PC-9 (cell line): ENCODE data around the gene EDC3. TPM values are rescaled to one million over a fixed set of nuclear protein-coding genes. Genes with fewer than 3 reads are reported as not detected.

Experiments used
- BruUV-seq: library from RNA; stranded (reverse); fragments of 400-500 nt; replicated peaks from 2 replicates; lab custom pipeline; 2021; lab: Mats Ljungman, UMichigan
- CTCF ChIA-PET: fragments of 300-600 bp; sonication (Branson Sonifier 250); formaldehyde crosslinking; loops from one replicate; lab custom pipeline; 2022; ENCODE audit warnings: antibody characterized with exemption; lab: Charles Lee
- POLR2A ChIA-PET: fragments of 300-600 bp; sonication (Branson Sonifier 250); formaldehyde crosslinking; loops from one replicate; lab custom pipeline; 2022; ENCODE audit warnings: antibody characterized with exemption; ENCODE audit not compliant: unreplicated experiment; lab: Charles Lee
- DNase-seq, 2 experiments: peaks; one replicate each; pipeline versions ENCODE4 v3.0.0 to v3.0.0-alpha.2; 2015 to 2022; ENCODE audit warnings: mixed read lengths in 1 of 2
- H2AFZ ChIP-seq: fragments of 200-600 bp; sonication (generic); 2 replicates; pipeline ENCODE4 v1.8.1; 2017; ENCODE audit warnings: antibody characterized with exemption
- H3F3A ChIP-seq: fragments of 200-600 bp; sonication (generic); 2 replicates; pipeline ENCODE4 v1.8.1; 2017; ENCODE audit warnings: antibody characterized with exemption, mild to moderate bottlenecking, low read depth; ENCODE audit not compliant: insufficient read depth
- H3K27ac ChIP-seq: fragments of 200-600 bp; sonication (generic); 2 replicates; pipeline ENCODE4 v1.6.1; 2016; ENCODE audit warnings: mixed run types
- H3K27me3 ChIP-seq: fragments of 200-600 bp; sonication (generic); 2 replicates; pipeline ENCODE4 v1.6.1; 2016; ENCODE audit warnings: low read depth, mixed run types; ENCODE audit not compliant: insufficient read depth
- H3K36me3 ChIP-seq: fragments of 200-600 bp; sonication (generic); 2 replicates; pipeline ENCODE4 v1.6.1; 2016; ENCODE audit warnings: low read depth, mixed run types
- H3K4me1 ChIP-seq: fragments of 200-600 bp; sonication (generic); replicated peaks from 2 replicates; pipeline ENCODE4 v1.6.1; 2016; ENCODE audit warnings: mixed run types; ENCODE audit not compliant: insufficient read depth
- H3K4me2 ChIP-seq: fragments of 200-600 bp; sonication (generic); 2 replicates; pipeline ENCODE4 v1.6.1; 2017; ENCODE audit warnings: mixed run types
- H3K4me3 ChIP-seq: fragments of 200-600 bp; sonication (generic); 2 replicates; pipeline ENCODE4 v1.6.1; 2016; ENCODE audit warnings: mixed run types
- H3K79me2 ChIP-seq: fragments of 200-600 bp; sonication (generic); 2 replicates; pipeline ENCODE4 v1.6.1; 2017; ENCODE audit warnings: low read depth, mixed run types
- H3K9me2 ChIP-seq: fragments of 200-600 bp; sonication (generic); 2 replicates; pipeline ENCODE4 v1.8.1; 2017; ENCODE audit warnings: mild to moderate bottlenecking; ENCODE audit not compliant: insufficient read depth
- H3K9me3 ChIP-seq: fragments of 200-600 bp; sonication (generic); 2 replicates; pipeline ENCODE4 v1.8.1; 2016; ENCODE audit warnings: low read depth; ENCODE audit not compliant: insufficient read depth
- H4K20me1 ChIP-seq: fragments of 200-600 bp; sonication (generic); 2 replicates; pipeline ENCODE4 v1.8.1; 2017; ENCODE audit not compliant: insufficient read depth
- CTCF ChIP-seq: fragments of 200-600 bp; sonication (generic); conservative IDR thresholded peaks from 2 replicates; pipeline ENCODE4 v1.6.1; 2017; ENCODE audit warnings: mixed run types, antibody characterized with exemption, mild to moderate bottlenecking, moderate library complexity
- EZH2 ChIP-seq: fragments of 200-600 bp; sonication (generic); IDR thresholded peaks from 2 replicates; pipeline ENCODE4 v1.8.0; 2017; ENCODE audit warnings: antibody characterized with exemption, low read depth
- intact Hi-C: fragments of 100-400 bp; cut with micrococcal nuclease; formaldehyde crosslinking; loops from one replicate; pipeline ENCODE4 v1.10.0; 2022; ENCODE audit not compliant: unreplicated experiment
- total RNA-seq: library from RNA; stranded (reverse); gene quantifications from 2 replicates; pipeline ENCODE4 v1.2.3, GENCODE V29; 2021

The EDC3 gene
- total RNA-seq, 1 experiment from 2014 or later: 46.3 TPM

GRCh38 chr15:74710319-74711094 lies 14.7 kb upstream of the EDC3 start:
- H3F3A ChIP-seq: no peaks in the 10 kb centered on the region
- BruUV-seq: no TSS peak
- CTCF ChIA-PET: no interaction called here
- no peaks in the 10 kb centered on the region; the same call in 1 of the 2 replicates for H3K27me3 ChIP-seq
- H2AFZ ChIP-seq: no peak overlapping the region
- POLR2A ChIA-PET: no interaction called here
- H3K4me1 ChIP-seq: no peaks in the 10 kb centered on the region
- H3K9me2 ChIP-seq: 0 out of 2 replicates have a peak, but pooled peaks cover 5% of the 10 kb centered on the region
- no peaks in the 10 kb centered on the region for H3K36me3 ChIP-seq
- TF ChIP-seq CTCF (no peak), EZH2 (no peak)
- H3K79me2 ChIP-seq: no peaks in the 10 kb centered on the region
- no peaks in the 10 kb centered on the region for H3K9me3 ChIP-seq
- H3K4me3 ChIP-seq: no peak overlapping the region
- H4K20me1 ChIP-seq: no peaks in the 10 kb centered on the region
- no peak overlapping the region for H3K27ac ChIP-seq
- H3K4me2 ChIP-seq: no peak overlapping the region
- intact Hi-C loops: no loop called here
- no peak for DNase-seq

- no peak overlapping the region for H2AFZ ChIP-seq
- H3K4me1 ChIP-seq: no peaks in the 10 kb centered on the region
- ChIA-PET POLR2A (no interaction called here), CTCF (no interaction called here)
- DNase-seq: no peak
- no peaks in the 10 kb centered on the region; the same call in 1 of the 2 replicates for H3K27me3 ChIP-seq
- no peaks in the 10 kb centered on the region for H4K20me1 ChIP-seq
- no peaks in the 10 kb centered on the region for H3K36me3 ChIP-seq
- H3K9me2 ChIP-seq: 0 out of 2 replicates have a peak, but pooled peaks cover 5% of the 10 kb centered on the region
- no peaks in the 10 kb centered on the region for H3K79me2 ChIP-seq
- H3F3A ChIP-seq: no peaks in the 10 kb centered on the region
- no peak overlapping the region for H3K4me3 ChIP-seq
- no peaks in the 10 kb centered on the region for H3K9me3 ChIP-seq
- intact Hi-C loops: no loop called here
- H3K4me2 ChIP-seq: no peak overlapping the region
- H3K27ac ChIP-seq: no peak overlapping the region
- BruUV-seq: no TSS peak
- no peak for TF ChIP-seq EZH2
- no peak for TF ChIP-seq CTCF
These were observed 14.1 kb upstream of the EDC3 start for GRCh38 chr15:74709892-74710291.

- Histone ChIP-seq H3K27me3 (no peaks in the 10 kb centered on the region; the same call in 1 of the 2 replicates), H3K4me1 (no peaks in the 10 kb centered on the region), H4K20me1 (no peaks in the 10 kb centered on the region), H3K4me2 (no peak overlapping the region), H3K9me2 (0 out of 2 replicates have a peak, but pooled peaks cover 5% of the 10 kb centered on the region), H3F3A (no peaks in the 10 kb centered on the region), H3K9me3 (no peaks in the 10 kb centered on the region), H3K79me2 (no peaks in the 10 kb centered on the region), H3K4me3 (no peak overlapping the region), H3K36me3 (no peaks in the 10 kb centered on the region), H3K27ac (no peak overlapping the region), H2AFZ (no peak overlapping the region)
- CTCF ChIA-PET: no interaction called here
- POLR2A ChIA-PET: no interaction called here
- no peak for DNase-seq
- TF ChIP-seq EZH2 (no peak), CTCF (no peak)
- intact Hi-C loops: no loop called here
- BruUV-seq: no TSS peak
These were observed 13.2 kb upstream of the EDC3 start for GRCh38 chr15:74709011-74709410.
